ENCODE measurements around the gene BMX. TPM values are rescaled to one million over a fixed set of nuclear protein-coding genes. Genes with fewer than 3 reads are reported as not detected.

The BMX gene
- total and polyA plus RNA-seq, 7 experiments from 2014 or later: not detected

- Histone ChIP-seq H3K27me3 (ENCODE audit: control insufficient read depth in 2 of 2, insufficient read depth in 2 of 2, low read length in 2 of 2) (no peaks in the 10 kb centered on the region), H3K9me3 (ENCODE audit: control insufficient read depth in 2 of 3, low read length in 3 of 3) (no peaks in the 10 kb centered on the region), H3K36me3 (ENCODE audit: control insufficient read depth in 2 of 3, insufficient read depth in 3 of 3, low read length in 3 of 3) (no peaks in the 10 kb centered on the region), H3K27ac (ENCODE audit: low read depth, low read length) (no peak overlapping the region), H3K4me3 (ENCODE audit: low read length) (no peak overlapping the region), H3K4me1 (ENCODE audit: control insufficient read depth in 2 of 2, insufficient read depth in 2 of 2, low read length in 2 of 2) (no peaks in the 10 kb centered on the region)
- H3K4me1 Mint-ChIP-seq: no peaks in the 10 kb centered on the region
- intact Hi-C loops (cut with micrococcal nuclease): loop anchor here in 1 of 2 donors (10.0 kb wide), 1 partner anchor 218 kb away; no protein-coding TSS in a partner anchor
- ATAC-seq (no peak), DNase-seq (no peak)
- H3K27ac Mint-ChIP-seq: no peak overlapping the region
- H3K4me3 Mint-ChIP-seq: no peak overlapping the region
- H3K36me3 Mint-ChIP-seq: no peaks in the 10 kb centered on the region
- ChIA-PET CTCF (no interaction called here), POLR2A (no interaction called here)
- H3K9me3 Mint-ChIP-seq: no peaks in the 10 kb centered on the region
- H3K27me3 Mint-ChIP-seq: peaks cover 0 to 14% (median 5%) of the 10 kb centered on the region in 5 donors
Observed at GRCh38 chrX:15563056-15563455, 62.4 kb downstream of the BMX start.

GRCh38 chrX:15564981-15565579 is 64.5 kb downstream of the BMX start:
- ATAC-seq (peak; percentile 50), DNase-seq (peak in 3 of 9 donors; percentile 3 to 7 (median 5))
- Mint-ChIP-seq H3K36me3 (no peaks in the 10 kb centered on the region), H3K27ac (no peak overlapping the region), H3K4me3 (no peak overlapping the region), H3K4me1 (no peaks in the 10 kb centered on the region), H3K9me3 (no peaks in the 10 kb centered on the region), H3K27me3 (peaks cover 0 to 14% (median 5%) of the 10 kb centered on the region in 5 donors)
- H3K36me3 ChIP-seq (ENCODE audit: control insufficient read depth in 2 of 3, insufficient read depth in 3 of 3, low read length in 3 of 3): no peaks in the 10 kb centered on the region
- ChIA-PET POLR2A (no interaction called here), CTCF (no interaction called here)
- H3K9me3 ChIP-seq (ENCODE audit: control insufficient read depth in 2 of 3, low read length in 3 of 3): no peaks in the 10 kb centered on the region
- no peaks in the 10 kb centered on the region for H3K27me3 ChIP-seq (ENCODE audit: control insufficient read depth in 2 of 2, insufficient read depth in 2 of 2, low read length in 2 of 2)
- H3K27ac ChIP-seq (ENCODE audit: low read depth, low read length): no peak overlapping the region
- intact Hi-C loops (cut with micrococcal nuclease): loop anchor here (1.0 to 10.0 kb wide), 3 partner anchors 67 to 220 kb away; no protein-coding TSS in a partner anchor
- H3K4me3 ChIP-seq (ENCODE audit: low read length): no peak overlapping the region
- H3K4me1 ChIP-seq (ENCODE audit: control insufficient read depth in 2 of 2, insufficient read depth in 2 of 2, low read length in 2 of 2): no peaks in the 10 kb centered on the region

DNA sequence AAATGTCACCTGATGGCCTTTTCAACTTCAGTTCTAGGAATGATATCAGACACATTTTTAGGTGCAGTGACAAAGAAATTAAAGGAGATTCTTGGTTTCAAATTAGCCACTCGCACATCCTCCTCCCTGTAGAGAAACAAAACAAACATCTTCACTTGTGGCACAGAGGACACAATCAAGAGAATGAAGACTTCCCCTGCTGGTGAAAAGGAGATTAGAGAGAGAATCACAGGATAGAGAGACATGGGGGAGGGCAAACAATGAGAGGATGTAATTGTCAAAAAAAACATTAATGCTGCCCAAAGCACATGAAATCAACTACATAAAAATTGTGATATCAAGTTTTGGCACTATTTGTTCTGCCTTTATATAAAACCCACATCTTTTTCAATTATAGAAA is 65.6 kb downstream of the BMX start:
- H3K27me3 Mint-ChIP-seq: peaks cover 0 to 13% (median 7%) of the 10 kb centered on the region in 5 donors
- peak overlapping the region in 1 of 9 donors; percentile 20 for H3K27ac Mint-ChIP-seq
- H3K36me3 ChIP-seq (ENCODE audit: control insufficient read depth in 2 of 3, insufficient read depth in 3 of 3, low read length in 3 of 3): no peaks in the 10 kb centered on the region
- H3K4me1 ChIP-seq (ENCODE audit: control insufficient read depth in 2 of 2, insufficient read depth in 2 of 2, low read length in 2 of 2): no peaks in the 10 kb centered on the region
- H3K9me3 Mint-ChIP-seq: no peaks in the 10 kb centered on the region
- DNase-seq: no peak
- CTCF ChIA-PET: no interaction called here
- no peaks in the 10 kb centered on the region for H3K9me3 ChIP-seq (ENCODE audit: control insufficient read depth in 2 of 3, low read length in 3 of 3)
- ATAC-seq: no peak
- no peaks in the 10 kb centered on the region for H3K4me1 Mint-ChIP-seq
- no peak overlapping the region for H3K4me3 ChIP-seq (ENCODE audit: low read length)
- POLR2A ChIA-PET: no interaction called here
- no peaks in the 10 kb centered on the region for H3K27me3 ChIP-seq (ENCODE audit: control insufficient read depth in 2 of 2, insufficient read depth in 2 of 2, low read length in 2 of 2)
- H3K4me3 Mint-ChIP-seq: no peak overlapping the region
- no peak overlapping the region for H3K27ac ChIP-seq (ENCODE audit: low read depth, low read length)
- intact Hi-C loops (cut with micrococcal nuclease): loop anchor here in 1 of 2 donors (10.0 kb wide), 1 partner anchor 221 kb away; no protein-coding TSS in a partner anchor
- H3K36me3 Mint-ChIP-seq: no peaks in the 10 kb centered on the region

- DNase-seq (no peak), ATAC-seq (no peak)
- ChIA-PET POLR2A (no interaction called here), CTCF (no interaction called here)
- Mint-ChIP-seq H3K27me3 (peaks cover 0 to 13% (median 5%) of the 10 kb centered on the region in 5 donors), H3K4me3 (no peak overlapping the region), H3K36me3 (no peaks in the 10 kb centered on the region), H3K9me3 (no peaks in the 10 kb centered on the region), H3K4me1 (no peaks in the 10 kb centered on the region), H3K27ac (no peak overlapping the region)
- intact Hi-C loops (cut with micrococcal nuclease): loop anchor here in 1 of 2 donors (10.0 kb wide), 1 partner anchor 222 kb away; no protein-coding TSS in a partner anchor
- no peaks in the 10 kb centered on the region for H3K36me3 ChIP-seq (ENCODE audit: control insufficient read depth in 2 of 3, insufficient read depth in 3 of 3, low read length in 3 of 3)
- H3K27me3 ChIP-seq (ENCODE audit: control insufficient read depth in 2 of 2, insufficient read depth in 2 of 2, low read length in 2 of 2): no peaks in the 10 kb centered on the region
- no peaks in the 10 kb centered on the region for H3K9me3 ChIP-seq (ENCODE audit: control insufficient read depth in 2 of 3, low read length in 3 of 3)
- no peak overlapping the region for H3K27ac ChIP-seq (ENCODE audit: low read depth, low read length)
- no peaks in the 10 kb centered on the region for H3K4me1 ChIP-seq (ENCODE audit: control insufficient read depth in 2 of 2, insufficient read depth in 2 of 2, low read length in 2 of 2)
- H3K4me3 ChIP-seq (ENCODE audit: low read length): no peak overlapping the region
Observed at GRCh38 chrX:15567267-15567666, 66.7 kb downstream of the BMX start.

GRCh38 chrX:15567886-15568616 is 67.4 kb downstream of the BMX start:
- intact Hi-C loops (cut with micrococcal nuclease): loop anchor here in 1 of 2 donors (10.0 kb wide), 1 partner anchor 223 kb away; no protein-coding TSS in a partner anchor
- no peaks in the 10 kb centered on the region for H3K9me3 ChIP-seq (ENCODE audit: control insufficient read depth in 2 of 3, low read length in 3 of 3)
- peaks cover 0 to 13% (median 5%) of the 10 kb centered on the region in 5 donors for H3K27me3 Mint-ChIP-seq
- H3K36me3 ChIP-seq (ENCODE audit: control insufficient read depth in 2 of 3, insufficient read depth in 3 of 3, low read length in 3 of 3): no peaks in the 10 kb centered on the region
- H3K4me1 ChIP-seq (ENCODE audit: control insufficient read depth in 2 of 2, insufficient read depth in 2 of 2, low read length in 2 of 2): no peaks in the 10 kb centered on the region
- no peak overlapping the region for H3K27ac Mint-ChIP-seq
- H3K4me3 Mint-ChIP-seq: no peak overlapping the region
- H3K27ac ChIP-seq (ENCODE audit: low read depth, low read length): no peak overlapping the region
- H3K9me3 Mint-ChIP-seq: no peaks in the 10 kb centered on the region
- H3K27me3 ChIP-seq (ENCODE audit: control insufficient read depth in 2 of 2, insufficient read depth in 2 of 2, low read length in 2 of 2): no peaks in the 10 kb centered on the region
- no peak for ATAC-seq
- CTCF ChIA-PET: no interaction called here
- no peaks in the 10 kb centered on the region for H3K4me1 Mint-ChIP-seq
- H3K36me3 Mint-ChIP-seq: no peaks in the 10 kb centered on the region
- no peak for DNase-seq
- POLR2A ChIA-PET: no interaction called here
- no peak overlapping the region for H3K4me3 ChIP-seq (ENCODE audit: low read length)

DNA sequence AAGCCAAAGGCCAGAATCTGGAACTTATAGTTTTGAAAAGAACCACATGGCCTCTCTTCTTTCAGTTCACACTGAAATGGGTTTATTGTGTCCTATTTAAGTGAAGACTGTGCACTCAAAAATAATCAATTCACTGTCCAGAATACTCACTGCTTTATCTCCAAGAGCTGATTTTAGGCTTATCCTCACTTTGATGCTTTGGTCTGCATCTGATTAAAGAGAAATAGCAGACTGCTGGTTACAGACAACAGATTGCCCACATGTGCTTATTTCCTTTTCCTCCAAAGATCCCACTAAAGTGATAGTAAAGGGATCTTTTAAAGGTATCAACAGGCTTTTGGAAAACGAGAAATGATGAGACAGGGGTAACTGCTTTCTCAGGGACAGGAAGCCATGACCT is 69.5 kb downstream of the BMX start:
- H3K9me3 Mint-ChIP-seq: no peaks in the 10 kb centered on the region
- H3K36me3 Mint-ChIP-seq: no peaks in the 10 kb centered on the region
- intact Hi-C loops (cut with micrococcal nuclease): no loop called here
- no peak overlapping the region for H3K27ac Mint-ChIP-seq
- ChIA-PET POLR2A (no interaction called here), CTCF (no interaction called here)
- H3K4me1 Mint-ChIP-seq: no peaks in the 10 kb centered on the region
- H3K4me1 ChIP-seq (ENCODE audit: control insufficient read depth in 2 of 2, insufficient read depth in 2 of 2, low read length in 2 of 2): no peaks in the 10 kb centered on the region
- H3K4me3 ChIP-seq (ENCODE audit: low read length): no peak overlapping the region
- H3K27ac ChIP-seq (ENCODE audit: low read depth, low read length): no peak overlapping the region
- H3K36me3 ChIP-seq (ENCODE audit: control insufficient read depth in 2 of 3, insufficient read depth in 3 of 3, low read length in 3 of 3): no peaks in the 10 kb centered on the region
- H3K4me3 Mint-ChIP-seq: no peak overlapping the region
- no peak for DNase-seq
- no peaks in the 10 kb centered on the region for H3K27me3 ChIP-seq (ENCODE audit: control insufficient read depth in 2 of 2, insufficient read depth in 2 of 2, low read length in 2 of 2)
- H3K9me3 ChIP-seq (ENCODE audit: control insufficient read depth in 2 of 3, low read length in 3 of 3): no peaks in the 10 kb centered on the region
- ATAC-seq: no peak
- H3K27me3 Mint-ChIP-seq: peaks cover 4 to 18% (median 7%) of the 10 kb centered on the region in 5 donors

- Histone ChIP-seq H3K27me3 (ENCODE audit: control insufficient read depth in 2 of 2, insufficient read depth in 2 of 2, low read length in 2 of 2) (no peaks in the 10 kb centered on the region), H3K9me3 (ENCODE audit: control insufficient read depth in 2 of 3, low read length in 3 of 3) (no peaks in the 10 kb centered on the region), H3K27ac (ENCODE audit: low read depth, low read length) (no peak overlapping the region), H3K4me1 (ENCODE audit: control insufficient read depth in 2 of 2, insufficient read depth in 2 of 2, low read length in 2 of 2) (no peaks in the 10 kb centered on the region), H3K36me3 (ENCODE audit: control insufficient read depth in 2 of 3, insufficient read depth in 3 of 3, low read length in 3 of 3) (no peaks in the 10 kb centered on the region), H3K4me3 (ENCODE audit: low read length) (no peak overlapping the region)
- Mint-ChIP-seq H3K4me1 (no peaks in the 10 kb centered on the region), H3K27me3 (peaks cover 4 to 18% (median 10%) of the 10 kb centered on the region in 5 donors), H3K36me3 (no peaks in the 10 kb centered on the region), H3K4me3 (no peak overlapping the region), H3K9me3 (no peaks in the 10 kb centered on the region), H3K27ac (no peak overlapping the region)
- ATAC-seq (no peak), DNase-seq (no peak)
- ChIA-PET CTCF (no interaction called here), POLR2A (no interaction called here)
- intact Hi-C loops (cut with micrococcal nuclease): no loop called here
Observed at GRCh38 chrX:15574017-15574416, 73.4 kb downstream of the BMX start.

Measured in naive thymus-derived CD4-positive, alpha-beta T cell (primary cell).